Kidney epithelial cell (primary cell): ENCODE measurements around the gene SFI1. TPM values are rescaled to one million over a fixed set of nuclear protein-coding genes. Genes with fewer than 3 reads are reported as not detected.

Experiments
- DNase-seq: peaks from one replicate; pipeline ENCODE4 v3.0.0-alpha.2; 2010; ENCODE audit warnings: low read depth
- H3K27me3 ChIP-seq: 2 replicates; pipeline ENCODE4 v1.6.0; 2011; ENCODE audit warnings: low read length; ENCODE audit not compliant: control insufficient read depth, insufficient read depth
- H3K36me3 ChIP-seq: 2 replicates; pipeline ENCODE4 v1.5.1; 2011; ENCODE audit warnings: low read length; ENCODE audit not compliant: control insufficient read depth, insufficient read depth
- H3K4me3 ChIP-seq: 2 replicates; pipeline ENCODE4 v1.5.1; 2011; ENCODE audit warnings: low read depth, mild to moderate bottlenecking, control low read depth, low read length
- total RNA-seq: library from RNA; depleted of rRNA; stranded (reverse); fragments of >200 nt; gene quantifications from 2 replicates; pipeline ENCODE4 v1.2.3, GENCODE V29; 2015
- TF ChIP-seq, protein P1 (sequence below): IDR thresholded peaks from 2 replicates; pipeline ENCODE4 v1.5.1; 2011; ENCODE audit warnings: mild to moderate bottlenecking, moderate library complexity, low read length, control low read depth, inconsistent platforms; ENCODE audit not compliant: insufficient read depth, poor library complexity, severe bottlenecking

Gene SFI1
- total RNA-seq, 1 donor from 2014 or later, result 13.2 TPM

GRCh38 chr22:31612891-31613285 is 116.6 kb downstream of the SFI1 start:
- no peak for DNase-seq
- Histone ChIP-seq H3K27me3 (no peaks in the 10 kb centered on the region), H3K4me3 (no peak overlapping the region), H3K36me3 (no peaks in the 10 kb centered on the region)
- TF ChIP-seq, protein P1, sequence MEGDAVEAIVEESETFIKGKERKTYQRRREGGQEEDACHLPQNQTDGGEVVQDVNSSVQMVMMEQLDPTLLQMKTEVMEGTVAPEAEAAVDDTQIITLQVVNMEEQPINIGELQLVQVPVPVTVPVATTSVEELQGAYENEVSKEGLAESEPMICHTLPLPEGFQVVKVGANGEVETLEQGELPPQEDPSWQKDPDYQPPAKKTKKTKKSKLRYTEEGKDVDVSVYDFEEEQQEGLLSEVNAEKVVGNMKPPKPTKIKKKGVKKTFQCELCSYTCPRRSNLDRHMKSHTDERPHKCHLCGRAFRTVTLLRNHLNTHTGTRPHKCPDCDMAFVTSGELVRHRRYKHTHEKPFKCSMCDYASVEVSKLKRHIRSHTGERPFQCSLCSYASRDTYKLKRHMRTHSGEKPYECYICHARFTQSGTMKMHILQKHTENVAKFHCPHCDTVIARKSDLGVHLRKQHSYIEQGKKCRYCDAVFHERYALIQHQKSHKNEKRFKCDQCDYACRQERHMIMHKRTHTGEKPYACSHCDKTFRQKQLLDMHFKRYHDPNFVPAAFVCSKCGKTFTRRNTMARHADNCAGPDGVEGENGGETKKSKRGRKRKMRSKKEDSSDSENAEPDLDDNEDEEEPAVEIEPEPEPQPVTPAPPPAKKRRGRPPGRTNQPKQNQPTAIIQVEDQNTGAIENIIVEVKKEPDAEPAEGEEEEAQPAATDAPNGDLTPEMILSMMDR, result no peak

DNA sequence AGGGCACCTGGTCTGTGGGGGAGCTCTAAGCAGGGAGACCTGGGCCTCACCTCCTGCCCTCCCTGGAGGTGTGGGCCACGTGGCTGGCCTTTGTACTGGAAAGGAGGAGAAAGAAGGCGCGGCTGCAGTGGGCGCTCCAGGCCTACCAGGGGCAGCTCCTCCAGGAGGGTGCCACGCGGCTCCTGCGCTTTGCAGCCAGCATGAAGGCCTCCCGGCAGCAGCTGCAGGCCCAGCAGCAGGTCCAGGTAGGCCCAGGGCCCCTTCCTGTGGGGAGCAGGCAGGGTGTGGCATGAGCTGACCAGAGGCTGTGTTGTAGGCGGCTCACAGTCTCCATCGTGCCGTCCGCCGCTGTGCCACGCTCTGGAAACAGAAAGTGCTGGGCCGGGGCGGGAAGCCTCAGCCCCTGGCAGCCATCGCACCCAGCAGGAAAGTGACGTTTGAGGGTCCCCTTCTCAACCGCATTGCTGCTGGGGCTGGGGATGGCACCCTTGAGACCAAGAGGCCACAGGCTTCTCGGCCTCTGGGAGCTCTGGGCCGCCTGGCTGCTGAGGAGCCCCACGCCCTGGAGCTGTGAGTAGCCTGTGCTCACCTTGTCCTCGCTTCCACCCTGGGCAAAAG is 117.1 kb downstream of the SFI1 start:
- no peaks in the 10 kb centered on the region for H3K36me3 ChIP-seq
- H3K27me3 ChIP-seq, result no peaks in the 10 kb centered on the region
- DNase-seq, result no peak
- TF ChIP-seq, protein P1, result no peak
- H3K4me3 ChIP-seq, result no peak overlapping the region

- Histone ChIP-seq H3K36me3 (no peaks in the 10 kb centered on the region), H3K4me3 (no peak overlapping the region), H3K27me3 (no peaks in the 10 kb centered on the region)
- no peak for DNase-seq
- TF ChIP-seq, protein P1, result no peak
Observed at GRCh38 chr22:31613904-31614296, 117.6 kb downstream of the SFI1 start.

GRCh38 chr22:31614781-31615490 is 118.6 kb downstream of the SFI1 start:
- TF ChIP-seq, protein P1, result no peak

GRCh38 chr22:31615491-31615860 is 119.1 kb downstream of the SFI1 start:
- TF ChIP-seq, protein P1, result no peak
- H3K4me3 ChIP-seq, result no peak overlapping the region
- no peaks in the 10 kb centered on the region for H3K27me3 ChIP-seq
- peaks cover 6% of the 10 kb centered on the region for H3K36me3 ChIP-seq
- no peak for DNase-seq

More at GRCh38 chr22:31614781-31615490, 118.6 kb downstream of the SFI1 start:
- Histone ChIP-seq H3K4me3 (no peak overlapping the region), H3K36me3 (peaks cover 4% of the 10 kb centered on the region), H3K27me3 (no peaks in the 10 kb centered on the region)
- DNase-seq, result no peak
